ENCODE data around the gene LTBP1. TPM values are rescaled to one million over a fixed set of nuclear protein-coding genes. Genes with fewer than 3 reads are reported as not detected.
"Not testable (repeated sequence)": the region's sequence is repeated elsewhere in the genome, so short reads cannot be mapped to it uniquely, and the experiment has no call there.

The LTBP1 gene
- total RNA-seq, 2 experiments from 2014 or later, result 0.06 TPM; not detected in 1

DNA sequence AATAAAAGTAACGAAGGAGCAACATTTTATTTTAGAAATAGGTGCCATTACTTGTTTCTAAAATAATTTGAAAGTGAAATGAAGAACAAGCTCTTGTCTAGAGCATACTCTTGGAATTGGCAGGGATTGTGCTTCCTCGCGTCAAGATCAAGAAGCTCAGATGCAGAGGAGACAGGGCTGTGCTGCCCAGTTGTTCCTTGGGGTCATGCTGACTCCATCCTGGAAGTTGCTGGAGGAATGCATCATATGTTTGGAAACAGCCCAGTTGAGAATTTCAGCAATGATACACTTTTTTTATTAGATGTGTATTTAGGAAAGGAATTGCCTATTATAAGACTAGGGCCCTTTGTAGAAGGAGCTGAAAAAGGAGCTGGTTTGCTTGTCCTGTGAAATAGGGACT is 17.2 kb downstream of the LTBP1 start:
- intact Hi-C loops (cut with DNase I, micrococcal nuclease), result no loop called here
- H3K4me3 ChIP-seq (ENCODE audit: low read length), result no peak overlapping the region
- ChIA-PET CTCF (no interaction called here), POLR2A (no interaction called here)
- H3K9me3 ChIP-seq (ENCODE audit: control insufficient read depth in 1 of 2, insufficient read depth in 1 of 2, low read length in 2 of 2), result no peaks in the 10 kb centered on the region
- Mint-ChIP-seq H3K36me3 (ENCODE audit: low read depth) (no peaks in the 10 kb centered on the region), H3K27ac (no peak overlapping the region), H3K27me3 (peaks cover 7% of the 10 kb centered on the region), H3K4me1 (ENCODE audit: low read depth) (no peaks in the 10 kb centered on the region), H3K9me3 (no peaks in the 10 kb centered on the region), H3K4me3 (no peak overlapping the region)
- DNase-seq, result no peak
- H3K36me3 ChIP-seq (ENCODE audit: insufficient read depth, low read length), result no peaks in the 10 kb centered on the region
- H3K4me1 ChIP-seq (ENCODE audit: insufficient read depth, low read length), result no peaks in the 10 kb centered on the region
- TF ChIP-seq, protein P1, sequence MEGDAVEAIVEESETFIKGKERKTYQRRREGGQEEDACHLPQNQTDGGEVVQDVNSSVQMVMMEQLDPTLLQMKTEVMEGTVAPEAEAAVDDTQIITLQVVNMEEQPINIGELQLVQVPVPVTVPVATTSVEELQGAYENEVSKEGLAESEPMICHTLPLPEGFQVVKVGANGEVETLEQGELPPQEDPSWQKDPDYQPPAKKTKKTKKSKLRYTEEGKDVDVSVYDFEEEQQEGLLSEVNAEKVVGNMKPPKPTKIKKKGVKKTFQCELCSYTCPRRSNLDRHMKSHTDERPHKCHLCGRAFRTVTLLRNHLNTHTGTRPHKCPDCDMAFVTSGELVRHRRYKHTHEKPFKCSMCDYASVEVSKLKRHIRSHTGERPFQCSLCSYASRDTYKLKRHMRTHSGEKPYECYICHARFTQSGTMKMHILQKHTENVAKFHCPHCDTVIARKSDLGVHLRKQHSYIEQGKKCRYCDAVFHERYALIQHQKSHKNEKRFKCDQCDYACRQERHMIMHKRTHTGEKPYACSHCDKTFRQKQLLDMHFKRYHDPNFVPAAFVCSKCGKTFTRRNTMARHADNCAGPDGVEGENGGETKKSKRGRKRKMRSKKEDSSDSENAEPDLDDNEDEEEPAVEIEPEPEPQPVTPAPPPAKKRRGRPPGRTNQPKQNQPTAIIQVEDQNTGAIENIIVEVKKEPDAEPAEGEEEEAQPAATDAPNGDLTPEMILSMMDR (IDR thresholded peaks at IDR 0.05), result no peak
- H3K27me3 ChIP-seq (ENCODE audit: control insufficient read depth in 1 of 2, insufficient read depth in 2 of 2, low read length in 2 of 2), result peaks cover 3% of the 10 kb centered on the region in 2 experiments
- no peak overlapping the region for H3K27ac ChIP-seq (ENCODE audit: low read depth in 1 of 2, low read length in 2 of 2)
- no peak for ATAC-seq (ENCODE audit: poor library complexity)

DNA sequence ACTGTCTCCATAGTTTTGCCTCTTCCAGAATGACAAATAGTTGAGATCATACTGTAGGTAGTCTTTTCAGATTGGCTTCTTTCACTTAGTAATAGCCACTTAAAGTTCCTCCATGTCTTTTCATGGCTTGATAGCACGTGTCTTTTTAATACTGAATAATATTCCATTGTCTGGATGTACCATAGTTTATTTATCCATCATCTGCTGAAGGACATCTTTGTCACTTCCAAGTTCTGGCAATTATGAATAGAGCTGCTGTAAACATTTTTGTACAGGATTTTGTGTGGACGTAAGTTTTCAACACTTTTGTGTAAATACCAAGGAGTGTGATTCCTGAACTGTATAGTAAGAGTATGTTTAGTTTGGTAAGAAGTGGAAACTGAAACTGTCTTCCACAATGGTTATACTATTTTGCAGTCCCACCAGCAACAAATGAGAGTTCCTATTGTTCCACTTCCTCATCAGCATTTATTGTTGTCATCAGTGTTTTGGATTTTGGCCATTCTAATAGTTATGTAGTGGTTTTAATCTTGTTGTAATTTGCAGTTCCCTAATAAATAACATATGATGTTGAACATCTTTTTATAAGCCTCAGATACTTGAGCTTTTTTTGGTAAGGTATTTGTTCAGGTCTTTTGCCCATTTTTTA is 18.9 kb downstream of the LTBP1 start:
- intact Hi-C loops (cut with DNase I, micrococcal nuclease), result no loop called here
- Histone ChIP-seq H3K4me1 (ENCODE audit: insufficient read depth, low read length) (no peaks in the 10 kb centered on the region), H3K4me3 (ENCODE audit: low read length) (no peak overlapping the region), H3K36me3 (ENCODE audit: insufficient read depth, low read length) (no peaks in the 10 kb centered on the region), H3K27me3 (ENCODE audit: control insufficient read depth in 1 of 2, insufficient read depth in 2 of 2, low read length in 2 of 2) (peaks cover 0 to 3% of the 10 kb centered on the region in 2 experiments), H3K9me3 (ENCODE audit: control insufficient read depth in 1 of 2, insufficient read depth in 1 of 2, low read length in 2 of 2) (no peaks in the 10 kb centered on the region), H3K27ac (ENCODE audit: low read depth in 1 of 2, low read length in 2 of 2) (no peak overlapping the region)
- ChIA-PET POLR2A (no interaction called here), CTCF (no interaction called here)
- Mint-ChIP-seq H3K27me3 (peaks cover 5% of the 10 kb centered on the region), H3K4me1 (ENCODE audit: low read depth) (no peaks in the 10 kb centered on the region), H3K36me3 (ENCODE audit: low read depth) (no peaks in the 10 kb centered on the region), H3K27ac (no peak overlapping the region), H3K4me3 (no peak overlapping the region), H3K9me3 (peaks cover 3% of the 10 kb centered on the region)
- TF ChIP-seq, protein P1 (IDR thresholded peaks at IDR 0.05), result no peak
- no peak for ATAC-seq (ENCODE audit: poor library complexity)
- no peak for DNase-seq

DNA sequence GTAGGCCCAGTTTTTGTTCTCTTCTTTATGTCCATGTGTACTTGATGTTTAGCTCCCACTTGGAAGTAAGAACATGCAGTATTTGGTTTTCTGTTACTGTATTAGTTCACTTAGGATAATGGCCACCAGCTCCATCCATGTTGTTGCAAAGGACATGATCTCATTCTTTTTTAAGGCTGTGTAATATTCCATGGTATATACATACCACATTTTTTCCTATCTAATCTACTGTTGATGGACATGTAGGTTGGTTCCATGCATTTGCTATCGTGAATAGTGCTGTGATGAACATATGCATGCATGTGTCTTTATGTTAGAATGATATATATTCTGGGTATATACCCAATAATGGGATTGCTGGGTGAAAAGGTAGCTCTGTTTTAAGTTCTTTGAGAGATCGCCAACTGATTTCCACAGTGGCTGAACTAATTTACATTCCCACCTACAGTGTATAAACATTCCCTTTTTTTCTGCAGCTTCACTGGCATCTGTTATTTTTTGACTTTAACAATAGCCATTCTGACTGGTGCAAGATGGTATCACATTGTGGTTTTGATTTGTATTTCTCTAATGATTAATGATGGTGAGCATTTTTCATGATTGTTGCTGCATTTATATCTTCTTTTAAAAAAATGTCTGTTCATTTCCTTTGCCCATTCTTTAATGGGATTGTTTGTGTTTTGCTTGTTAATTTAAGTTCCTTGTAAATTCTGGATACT is 22.9 kb downstream of the LTBP1 start:
- intact Hi-C loops (cut with DNase I, micrococcal nuclease), result no loop called here
- CTCF ChIA-PET, result no interaction called here
- H3K4me3 ChIP-seq (ENCODE audit: low read length), result no peak overlapping the region
- H3K4me1 ChIP-seq (ENCODE audit: insufficient read depth, low read length), result no peaks in the 10 kb centered on the region
- Mint-ChIP-seq H3K27me3 (peaks cover 16% of the 10 kb centered on the region), H3K36me3 (ENCODE audit: low read depth) (no peaks in the 10 kb centered on the region), H3K9me3 (peaks cover 8% of the 10 kb centered on the region), H3K4me3 (no peak overlapping the region), H3K27ac (no peak overlapping the region), H3K4me1 (ENCODE audit: low read depth) (no peaks in the 10 kb centered on the region)
- no peak for DNase-seq
- no peaks in the 10 kb centered on the region for H3K36me3 ChIP-seq (ENCODE audit: insufficient read depth, low read length)
- H3K9me3 ChIP-seq (ENCODE audit: control insufficient read depth in 1 of 2, insufficient read depth in 1 of 2, low read length in 2 of 2), result no peaks in the 10 kb centered on the region
- TF ChIP-seq, protein P1 (IDR thresholded peaks at IDR 0.05), result no peak
- H3K27ac ChIP-seq (ENCODE audit: low read depth in 1 of 2, low read length in 2 of 2), result no peak overlapping the region
- no peaks in the 10 kb centered on the region for H3K27me3 ChIP-seq (ENCODE audit: control insufficient read depth in 1 of 2, insufficient read depth in 2 of 2, low read length in 2 of 2)
- POLR2A ChIA-PET, result no interaction called here
- ATAC-seq (ENCODE audit: poor library complexity), result no peak

DNA sequence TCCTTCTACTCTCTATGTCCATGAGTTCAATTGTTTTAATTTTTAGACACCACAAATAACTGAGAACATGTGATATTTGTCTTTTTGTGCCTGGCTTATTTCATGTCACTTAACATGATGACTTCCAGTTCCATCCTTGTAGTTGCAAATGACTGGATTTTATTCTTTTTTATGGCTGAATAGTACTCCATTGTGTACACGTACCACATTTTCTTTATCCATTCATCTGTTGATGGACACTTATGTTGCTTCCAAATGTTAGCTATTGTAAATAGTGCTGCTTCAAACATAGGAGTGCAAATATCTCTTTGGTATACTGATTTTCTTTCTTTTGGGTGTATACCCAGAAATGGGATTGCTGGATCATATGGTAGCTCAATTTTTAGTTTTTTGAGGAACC is 27.0 kb downstream of the LTBP1 start:
- H3K27ac ChIP-seq (ENCODE audit: low read depth in 1 of 2, low read length in 2 of 2); H3K4me1 Mint-ChIP-seq (ENCODE audit: low read depth); ATAC-seq (ENCODE audit: poor library complexity); intact Hi-C loops (cut with DNase I, micrococcal nuclease); H3K36me3 ChIP-seq (ENCODE audit: insufficient read depth, low read length); H3K27me3 ChIP-seq (ENCODE audit: control insufficient read depth in 1 of 2, insufficient read depth in 2 of 2, low read length in 2 of 2); H3K36me3 Mint-ChIP-seq (ENCODE audit: low read depth); H3K9me3 Mint-ChIP-seq; H3K27ac Mint-ChIP-seq; H3K4me3 ChIP-seq (ENCODE audit: low read length); H3K4me1 ChIP-seq (ENCODE audit: insufficient read depth, low read length); POLR2A ChIA-PET; DNase-seq; H3K4me3 Mint-ChIP-seq; CTCF ChIA-PET: not testable (repeated sequence)
- H3K27me3 Mint-ChIP-seq, result peaks cover 30% of the 10 kb centered on the region
- peaks cover 0 to 12% of the 10 kb centered on the region in 2 experiments for H3K9me3 ChIP-seq (ENCODE audit: control insufficient read depth in 1 of 2, insufficient read depth in 1 of 2, low read length in 2 of 2)
